Panc1 (cell line): ENCODE results near the gene ABCB6. TPM values are rescaled to one million over a fixed set of nuclear protein-coding genes. Genes with fewer than 3 reads are reported as not detected.

Source experiments
- ATAC-seq: fragments of 200-7000 bp; cut with Tn5 transposase; 2 replicates; pipeline ENCODE4 v1.9.1; 2020; ENCODE audit warnings: mild to moderate bottlenecking, moderate library complexity
- BruUV-seq: library from RNA; stranded (reverse); fragments of 400-500 nt; replicated peaks from 2 replicates; lab custom pipeline; 2021; lab: Mats Ljungman, UMichigan
- CTCF ChIA-PET: fragments of 300-600 bp; sonication (Branson Sonifier 250); formaldehyde crosslinking; loops from one replicate; lab custom pipeline; 2022; ENCODE audit warnings: antibody characterized with exemption; lab: Charles Lee
- POLR2A ChIA-PET: fragments of 300-600 bp; sonication (Branson Sonifier 250); formaldehyde crosslinking; loops from one replicate; lab custom pipeline; 2022; ENCODE audit warnings: antibody characterized with exemption; lab: Charles Lee
- DNase-seq: peaks from one replicate; pipeline ENCODE4 v3.0.0-alpha.2; 2010; ENCODE audit warnings: low read depth, low spot score
- H3K27ac ChIP-seq: 2 replicates; pipeline ENCODE4 v1.5.1; 2011; ENCODE audit warnings: mild to moderate bottlenecking, low read length, inconsistent platforms
- H3K27me3 ChIP-seq: fragments of 200-500 bp; sonication (Bioruptor generic); 2 replicates; pipeline ENCODE4 v1.6.0; 2014; ENCODE audit warnings: low read length, inconsistent platforms; ENCODE audit not compliant: control insufficient read depth, insufficient read depth
- H3K36me3 ChIP-seq: fragments of 200-500 bp; sonication (Bioruptor generic); 2 replicates; pipeline ENCODE4 v1.5.1; 2014; ENCODE audit warnings: inconsistent platforms, mild to moderate bottlenecking, low read length, moderate library complexity; ENCODE audit not compliant: control insufficient read depth, insufficient read depth
- H3K4me1 ChIP-seq: 2 replicates; pipeline ENCODE4 v1.5.1; 2011; ENCODE audit warnings: inconsistent platforms, mild to moderate bottlenecking, low read length, moderate library complexity; ENCODE audit not compliant: control insufficient read depth, insufficient read depth
- H3K4me3 ChIP-seq, 2 experiments: 2 replicates each; pipeline ENCODE4 v1.5.1; 2011 to 2012; ENCODE audit warnings: low read depth in 2 of 2, low read length in 2 of 2, mild to moderate bottlenecking in 2 of 2, inconsistent platforms in 1 of 2, moderate library complexity in 1 of 2
- H3K9me3 ChIP-seq: fragments of 200-500 bp; sonication (Bioruptor generic); 2 replicates; pipeline ENCODE4 v1.5.1; 2014; ENCODE audit warnings: low read depth, mild to moderate bottlenecking, inconsistent platforms, low read length, moderate library complexity; ENCODE audit not compliant: control insufficient read depth, insufficient read depth
- POLR2AphosphoS5 ChIP-seq: IDR thresholded peaks from 2 replicates; pipeline ENCODE4 v1.6.1; 2012; ENCODE audit warnings: mild to moderate bottlenecking, low read depth, low read length, moderate library complexity
- SIN3A ChIP-seq: IDR thresholded peaks from 2 replicates; pipeline ENCODE4 v1.6.1; 2012; ENCODE audit warnings: low read depth, mild to moderate bottlenecking, low read length, moderate library complexity, borderline replicate concordance; ENCODE audit not compliant: insufficient read depth
- TCF7L2 ChIP-seq: IDR thresholded peaks from 2 replicates; pipeline ENCODE4 v1.6.1; 2011; ENCODE audit warnings: mild to moderate bottlenecking, low read depth, low read length, inconsistent platforms
- in situ Hi-C: cut with HindIII; loops from 2 replicates; pipeline ENCODE4 v1.10.0; 2016; ENCODE audit warnings: low sequenced_read_pairs, low pct_unique_long_range_greater_than_20kb
- intact Hi-C: fragments of 100-400 bp; cut with micrococcal nuclease; formaldehyde crosslinking; loops from one replicate; pipeline ENCODE4 v1.10.0; 2022; ENCODE audit not compliant: unreplicated experiment
- total RNA-seq: library from RNA; stranded (reverse); gene quantifications from one replicate; pipeline ENCODE4 v1.2.1, GENCODE V29; 2021; ENCODE audit not compliant: unreplicated experiment
- TF ChIP-seq, protein P1 (sequence below), 2 experiments: IDR thresholded peaks; 2 replicates each; pipeline ENCODE4 v1.6.1; 2011 to 2012; ENCODE audit warnings: low read depth in 2 of 2, control low read depth in 1 of 2, low read length in 1 of 2, mild to moderate bottlenecking in 1 of 2, moderate library complexity in 1 of 2; ENCODE audit not compliant: insufficient read depth in 1 of 2
- TF ChIP-seq, protein P2 (sequence below): fragments of 450-650 bp; IDR thresholded peaks from 2 replicates; pipeline ENCODE4 v1.5.1; 2017; ENCODE audit warnings: mild to moderate bottlenecking

ABCB6 gene
- total RNA-seq, 1 experiment from 2014 or later, result 19.0 TPM

DNA sequence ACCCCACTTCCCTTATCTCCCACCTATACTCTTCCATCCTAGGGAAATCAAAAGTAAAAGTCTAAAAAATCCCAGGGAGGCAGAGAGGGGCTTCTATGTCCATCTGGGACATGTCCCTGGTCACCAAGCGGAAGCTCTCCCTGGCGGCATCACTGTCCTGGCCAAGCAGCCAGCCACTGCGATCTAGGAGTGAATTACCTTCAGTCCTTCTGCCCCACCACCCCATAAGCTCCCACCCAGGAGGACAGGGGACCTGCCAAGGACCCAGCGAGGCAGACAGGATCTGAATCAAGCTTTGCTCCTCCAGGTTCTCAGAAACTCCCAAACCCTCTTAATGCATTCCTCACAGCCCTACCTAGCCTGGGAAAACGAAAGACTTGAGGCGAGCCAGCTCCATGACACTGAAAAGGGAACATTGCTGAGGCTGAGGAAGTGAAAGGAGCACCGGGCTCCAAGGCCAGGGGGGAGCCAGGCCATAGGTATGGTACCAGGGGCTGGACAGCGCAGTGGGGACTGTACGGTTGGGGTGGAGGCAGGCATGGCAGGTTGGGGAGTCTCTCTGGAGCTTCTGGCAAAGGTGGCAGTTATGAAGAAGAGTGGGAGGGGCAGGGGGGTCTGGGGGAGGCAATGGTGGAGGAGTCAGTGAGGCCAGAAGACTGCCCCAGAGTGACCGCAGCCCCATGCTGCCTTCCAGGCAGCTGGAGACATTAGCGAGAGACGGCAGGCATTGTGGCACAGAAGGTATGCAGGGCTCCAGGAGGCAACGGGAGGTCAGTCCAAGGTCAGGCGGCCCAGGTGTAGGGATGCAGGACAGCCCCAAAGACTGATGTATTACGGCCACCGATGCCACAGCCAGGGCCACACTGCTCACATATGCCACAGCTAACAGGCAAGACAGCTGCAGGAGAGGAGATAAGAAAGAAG, 46.3 kb downstream of the ABCB6 start:
- no peaks in the 10 kb centered on the region for H3K4me1 ChIP-seq
- in situ Hi-C loops, result no loop called here
- H3K36me3 ChIP-seq, result no peaks in the 10 kb centered on the region; the same call in 1 of the 2 replicates
- no TSS peak for BruUV-seq
- ChIA-PET POLR2A (no interaction called here), CTCF (no interaction called here)
- TF ChIP-seq SIN3A (no peak), POLR2AphosphoS5 (no peak), TCF7L2 (no peak)
- TF ChIP-seq, protein P1, sequence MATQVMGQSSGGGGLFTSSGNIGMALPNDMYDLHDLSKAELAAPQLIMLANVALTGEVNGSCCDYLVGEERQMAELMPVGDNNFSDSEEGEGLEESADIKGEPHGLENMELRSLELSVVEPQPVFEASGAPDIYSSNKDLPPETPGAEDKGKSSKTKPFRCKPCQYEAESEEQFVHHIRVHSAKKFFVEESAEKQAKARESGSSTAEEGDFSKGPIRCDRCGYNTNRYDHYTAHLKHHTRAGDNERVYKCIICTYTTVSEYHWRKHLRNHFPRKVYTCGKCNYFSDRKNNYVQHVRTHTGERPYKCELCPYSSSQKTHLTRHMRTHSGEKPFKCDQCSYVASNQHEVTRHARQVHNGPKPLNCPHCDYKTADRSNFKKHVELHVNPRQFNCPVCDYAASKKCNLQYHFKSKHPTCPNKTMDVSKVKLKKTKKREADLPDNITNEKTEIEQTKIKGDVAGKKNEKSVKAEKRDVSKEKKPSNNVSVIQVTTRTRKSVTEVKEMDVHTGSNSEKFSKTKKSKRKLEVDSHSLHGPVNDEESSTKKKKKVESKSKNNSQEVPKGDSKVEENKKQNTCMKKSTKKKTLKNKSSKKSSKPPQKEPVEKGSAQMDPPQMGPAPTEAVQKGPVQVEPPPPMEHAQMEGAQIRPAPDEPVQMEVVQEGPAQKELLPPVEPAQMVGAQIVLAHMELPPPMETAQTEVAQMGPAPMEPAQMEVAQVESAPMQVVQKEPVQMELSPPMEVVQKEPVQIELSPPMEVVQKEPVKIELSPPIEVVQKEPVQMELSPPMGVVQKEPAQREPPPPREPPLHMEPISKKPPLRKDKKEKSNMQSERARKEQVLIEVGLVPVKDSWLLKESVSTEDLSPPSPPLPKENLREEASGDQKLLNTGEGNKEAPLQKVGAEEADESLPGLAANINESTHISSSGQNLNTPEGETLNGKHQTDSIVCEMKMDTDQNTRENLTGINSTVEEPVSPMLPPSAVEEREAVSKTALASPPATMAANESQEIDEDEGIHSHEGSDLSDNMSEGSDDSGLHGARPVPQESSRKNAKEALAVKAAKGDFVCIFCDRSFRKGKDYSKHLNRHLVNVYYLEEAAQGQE (IDR thresholded peaks at IDR 0.05; ENCODE audit: insufficient read depth in 1 of 2, low read depth in 2 of 2, low read length in 1 of 2), result no peak
- TF ChIP-seq, protein P2, sequence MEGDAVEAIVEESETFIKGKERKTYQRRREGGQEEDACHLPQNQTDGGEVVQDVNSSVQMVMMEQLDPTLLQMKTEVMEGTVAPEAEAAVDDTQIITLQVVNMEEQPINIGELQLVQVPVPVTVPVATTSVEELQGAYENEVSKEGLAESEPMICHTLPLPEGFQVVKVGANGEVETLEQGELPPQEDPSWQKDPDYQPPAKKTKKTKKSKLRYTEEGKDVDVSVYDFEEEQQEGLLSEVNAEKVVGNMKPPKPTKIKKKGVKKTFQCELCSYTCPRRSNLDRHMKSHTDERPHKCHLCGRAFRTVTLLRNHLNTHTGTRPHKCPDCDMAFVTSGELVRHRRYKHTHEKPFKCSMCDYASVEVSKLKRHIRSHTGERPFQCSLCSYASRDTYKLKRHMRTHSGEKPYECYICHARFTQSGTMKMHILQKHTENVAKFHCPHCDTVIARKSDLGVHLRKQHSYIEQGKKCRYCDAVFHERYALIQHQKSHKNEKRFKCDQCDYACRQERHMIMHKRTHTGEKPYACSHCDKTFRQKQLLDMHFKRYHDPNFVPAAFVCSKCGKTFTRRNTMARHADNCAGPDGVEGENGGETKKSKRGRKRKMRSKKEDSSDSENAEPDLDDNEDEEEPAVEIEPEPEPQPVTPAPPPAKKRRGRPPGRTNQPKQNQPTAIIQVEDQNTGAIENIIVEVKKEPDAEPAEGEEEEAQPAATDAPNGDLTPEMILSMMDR, result no peak
- no peaks in the 10 kb centered on the region for H3K27me3 ChIP-seq
- H3K9me3 ChIP-seq, result no peaks in the 10 kb centered on the region
- H3K4me3 ChIP-seq, result no peak overlapping the region
- no peak for DNase-seq
- H3K27ac ChIP-seq, result no peak overlapping the region
- ATAC-seq, result no peak
- intact Hi-C loops, result no loop called here

DNA sequence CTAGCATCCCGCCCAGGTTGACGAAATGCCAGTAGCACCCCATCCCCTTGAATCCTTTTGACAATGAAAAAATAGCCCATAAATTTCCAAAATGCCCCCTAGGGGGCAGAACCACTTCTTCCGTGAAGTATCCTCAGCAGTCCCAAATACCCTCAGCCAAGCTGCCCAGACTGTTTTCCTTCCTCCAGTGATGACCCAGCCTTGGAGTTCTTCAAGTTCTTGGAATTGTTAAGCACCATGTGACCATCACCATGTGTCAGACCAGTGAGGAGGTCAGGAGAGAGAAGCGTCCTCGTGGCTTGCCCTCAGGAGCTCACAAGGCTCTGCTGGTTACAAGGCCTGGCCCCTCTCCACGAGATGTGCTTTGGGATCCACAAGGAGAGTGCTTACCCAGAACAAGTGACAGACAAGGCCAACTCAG, 47.5 kb downstream of the ABCB6 start:
- no peak overlapping the region for H3K4me3 ChIP-seq
- H3K27me3 ChIP-seq, result no peaks in the 10 kb centered on the region
- intact Hi-C loops (no loop called here), in situ Hi-C loops (no loop called here)
- CTCF ChIA-PET, result interaction anchor here (0.7 kb wide), 1 partner anchor 217 kb away, joined by 3 read pairs; the partner anchor contains the start of gene DNPEP
- H3K36me3 ChIP-seq, result no peaks in the 10 kb centered on the region; the same call in 1 of the 2 replicates
- DNase-seq (peak; percentile 27), ATAC-seq (peak; percentile 55)
- no peak for TF ChIP-seq POLR2AphosphoS5
- TF ChIP-seq, protein P2, result peak; percentile 88
- no peaks in the 10 kb centered on the region for H3K4me1 ChIP-seq
- H3K9me3 ChIP-seq, result no peaks in the 10 kb centered on the region
- H3K27ac ChIP-seq, result no peak overlapping the region
- POLR2A ChIA-PET, result interaction anchor here (0.5 kb wide), 1 partner anchor 13 kb away, joined by 5 read pairs; no protein-coding TSS in a partner anchor
- BruUV-seq, result no TSS peak
